Measurements from ENCODE around the gene SH3BGR. TPM values are rescaled to one million over a fixed set of nuclear protein-coding genes. Genes with fewer than 3 reads are reported as not detected.

The SH3BGR gene
- total RNA-seq, 6 experiments from 2014 or later: 1.4 to 3.7 (median 2.3) TPM

DNA sequence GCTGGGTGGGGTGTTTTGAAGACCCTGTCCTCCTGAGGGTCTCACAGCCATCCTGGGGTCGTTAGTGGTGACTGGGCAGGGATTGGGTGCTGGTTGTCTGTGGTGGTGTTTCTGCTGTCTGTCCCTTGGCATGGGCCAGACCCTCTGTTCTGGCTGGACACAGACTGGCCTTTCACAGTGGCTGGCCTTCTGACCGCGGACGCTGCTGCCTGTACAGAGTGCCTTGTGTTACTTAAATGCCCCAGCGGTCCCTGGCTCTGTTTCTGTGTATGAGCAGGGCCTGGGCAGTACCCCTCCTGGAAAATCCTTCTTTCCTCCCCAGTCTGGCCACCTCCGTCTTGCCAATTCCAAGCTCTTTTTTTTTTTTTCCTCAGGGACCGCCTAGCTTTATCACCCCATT, 50.9 kb downstream of the SH3BGR start:
- peaks cover 9% of the 10 kb centered on the region for H3K27me3 Mint-ChIP-seq (ENCODE audit: insufficient read depth)
- H3K9me3 Mint-ChIP-seq: no peaks in the 10 kb centered on the region
- no peak overlapping the region for H3K27ac Mint-ChIP-seq

GRCh38 chr21:39503123-39503762, 51.5 kb downstream of the SH3BGR start:
- peaks cover 8% of the 10 kb centered on the region for H3K27me3 Mint-ChIP-seq (ENCODE audit: insufficient read depth)
- TF ChIP-seq, protein P1, sequence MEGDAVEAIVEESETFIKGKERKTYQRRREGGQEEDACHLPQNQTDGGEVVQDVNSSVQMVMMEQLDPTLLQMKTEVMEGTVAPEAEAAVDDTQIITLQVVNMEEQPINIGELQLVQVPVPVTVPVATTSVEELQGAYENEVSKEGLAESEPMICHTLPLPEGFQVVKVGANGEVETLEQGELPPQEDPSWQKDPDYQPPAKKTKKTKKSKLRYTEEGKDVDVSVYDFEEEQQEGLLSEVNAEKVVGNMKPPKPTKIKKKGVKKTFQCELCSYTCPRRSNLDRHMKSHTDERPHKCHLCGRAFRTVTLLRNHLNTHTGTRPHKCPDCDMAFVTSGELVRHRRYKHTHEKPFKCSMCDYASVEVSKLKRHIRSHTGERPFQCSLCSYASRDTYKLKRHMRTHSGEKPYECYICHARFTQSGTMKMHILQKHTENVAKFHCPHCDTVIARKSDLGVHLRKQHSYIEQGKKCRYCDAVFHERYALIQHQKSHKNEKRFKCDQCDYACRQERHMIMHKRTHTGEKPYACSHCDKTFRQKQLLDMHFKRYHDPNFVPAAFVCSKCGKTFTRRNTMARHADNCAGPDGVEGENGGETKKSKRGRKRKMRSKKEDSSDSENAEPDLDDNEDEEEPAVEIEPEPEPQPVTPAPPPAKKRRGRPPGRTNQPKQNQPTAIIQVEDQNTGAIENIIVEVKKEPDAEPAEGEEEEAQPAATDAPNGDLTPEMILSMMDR (IDR thresholded peaks at IDR 0.05): no peak
- no peaks in the 10 kb centered on the region for H3K9me3 Mint-ChIP-seq
- H3K36me3 Mint-ChIP-seq (ENCODE audit: low read depth): no peaks in the 10 kb centered on the region
- no peak overlapping the region for H3K27ac Mint-ChIP-seq
- DNase-seq: no peak
- H3K4me3 Mint-ChIP-seq: no peak overlapping the region
- no peaks in the 10 kb centered on the region for H3K4me1 Mint-ChIP-seq (ENCODE audit: low read depth)

More for the DNA sequence above, 50.9 kb downstream of the SH3BGR start:
- Mint-ChIP-seq H3K4me3 (no peak overlapping the region), H3K36me3 (ENCODE audit: low read depth) (no peaks in the 10 kb centered on the region), H3K4me1 (ENCODE audit: low read depth) (no peaks in the 10 kb centered on the region)
- TF ChIP-seq, protein P1 (IDR thresholded peaks at IDR 0.05): no peak
- no peak for DNase-seq

DNA sequence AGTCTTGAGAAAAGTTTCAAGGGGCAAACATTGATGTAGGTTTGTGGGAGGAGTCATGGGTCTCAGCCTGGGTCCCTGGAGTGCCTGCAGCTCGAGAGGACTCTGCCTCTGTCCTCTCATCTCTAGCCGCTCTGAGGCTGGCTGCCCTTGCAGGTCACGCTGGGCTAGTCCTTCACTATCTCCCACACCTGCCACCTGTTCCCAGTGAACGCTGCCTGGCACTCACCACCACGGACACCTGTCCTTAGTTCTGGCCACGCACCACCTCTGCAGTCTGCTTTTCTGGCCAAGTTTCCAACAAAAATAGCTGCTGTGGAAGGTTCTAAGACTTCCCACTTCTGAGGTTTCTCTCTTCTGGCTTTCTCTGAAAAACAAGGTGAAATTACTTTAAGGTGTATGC, 52.5 kb downstream of the SH3BGR start:
- Mint-ChIP-seq H3K27ac (no peak overlapping the region), H3K9me3 (no peaks in the 10 kb centered on the region), H3K4me3 (no peak overlapping the region), H3K4me1 (ENCODE audit: low read depth) (no peaks in the 10 kb centered on the region), H3K36me3 (ENCODE audit: low read depth) (no peaks in the 10 kb centered on the region), H3K27me3 (ENCODE audit: insufficient read depth) (peaks cover 6% of the 10 kb centered on the region)
- TF ChIP-seq, protein P1 (IDR thresholded peaks at IDR 0.05): no peak
- DNase-seq: no peak

GRCh38 chr21:39510240-39510639, 58.5 kb downstream of the SH3BGR start:
- peaks cover 4% of the 10 kb centered on the region for H3K27me3 Mint-ChIP-seq (ENCODE audit: insufficient read depth)
- no peaks in the 10 kb centered on the region for H3K9me3 Mint-ChIP-seq
- DNase-seq: no peak
- H3K36me3 Mint-ChIP-seq (ENCODE audit: low read depth): no peaks in the 10 kb centered on the region
- no peak overlapping the region for H3K4me3 Mint-ChIP-seq
- TF ChIP-seq, protein P1 (IDR thresholded peaks at IDR 0.05): no peak
- no peaks in the 10 kb centered on the region for H3K4me1 Mint-ChIP-seq (ENCODE audit: low read depth)
- no peak overlapping the region for H3K27ac Mint-ChIP-seq

DNA sequence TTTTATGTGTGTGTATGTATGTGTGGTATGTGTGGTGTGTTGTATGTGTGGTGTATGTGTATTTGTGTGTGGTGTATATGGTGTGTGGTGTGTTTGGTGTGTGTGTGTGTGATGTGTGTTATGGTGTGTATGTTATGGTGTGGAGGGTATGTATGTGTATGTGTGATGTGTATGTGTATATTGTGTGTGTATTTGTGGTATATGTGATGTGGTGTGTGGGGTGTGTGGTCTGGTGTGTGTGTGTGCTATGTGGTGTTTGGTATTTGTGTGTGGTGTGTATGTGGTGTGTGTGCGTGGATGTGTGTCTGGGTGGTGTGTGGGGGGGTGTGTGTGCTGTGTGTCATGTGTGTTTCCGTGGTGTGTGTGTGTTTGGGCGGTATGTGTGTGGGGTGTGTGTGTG, 59.3 kb downstream of the SH3BGR start:
- Mint-ChIP-seq H3K4me1 (ENCODE audit: low read depth) (no peaks in the 10 kb centered on the region), H3K27me3 (ENCODE audit: insufficient read depth) (peaks cover 4% of the 10 kb centered on the region), H3K36me3 (ENCODE audit: low read depth) (no peaks in the 10 kb centered on the region), H3K9me3 (no peaks in the 10 kb centered on the region), H3K27ac (no peak overlapping the region), H3K4me3 (no peak overlapping the region)
- TF ChIP-seq, protein P1 (IDR thresholded peaks at IDR 0.05): no peak
- DNase-seq: no peak

Measured in HFFc6 (cell line).